ENCODE results near the gene FEZF1.

FEZF1 gene

GRCh38 chr7:122261442-122261841, 43.1 kb downstream of the FEZF1 start:
- no peak for DNase-seq

- DNase-seq, result no peak
These were observed 43.5 kb downstream of the FEZF1 start for GRCh38 chr7:122261016-122261415.

GRCh38 chr7:122260336-122260735, 44.2 kb downstream of the FEZF1 start:
- DNase-seq, result no peak

- no peak for DNase-seq
These were observed 45.6 kb downstream of the FEZF1 start for GRCh38 chr7:122258971-122259370.

- no peak for DNase-seq
These were observed 47.5 kb downstream of the FEZF1 start for GRCh38 chr7:122257056-122257455.

GRCh38 chr7:122256046-122256445, 48.5 kb downstream of the FEZF1 start:
- DNase-seq, result no peak

GRCh38 chr7:122255454-122255853, 49.1 kb downstream of the FEZF1 start:
- DNase-seq, result no peak

Measured in activated CD8-positive, alpha-beta memory T cell treated with anti-CD3 and anti-CD28 coated beads for 24 hours (primary cell).